Measurements from ENCODE around the gene TMEM208. TPM values are rescaled to one million over a fixed set of nuclear protein-coding genes. Genes with fewer than 3 reads are reported as not detected.

Gene TMEM208
- total and polyA plus RNA-seq, 2 of the 13 experiments (the other 11 are each of a cell fraction or from before 2014, with no cell fraction given): 58.8 to 72.9 TPM

DNA sequence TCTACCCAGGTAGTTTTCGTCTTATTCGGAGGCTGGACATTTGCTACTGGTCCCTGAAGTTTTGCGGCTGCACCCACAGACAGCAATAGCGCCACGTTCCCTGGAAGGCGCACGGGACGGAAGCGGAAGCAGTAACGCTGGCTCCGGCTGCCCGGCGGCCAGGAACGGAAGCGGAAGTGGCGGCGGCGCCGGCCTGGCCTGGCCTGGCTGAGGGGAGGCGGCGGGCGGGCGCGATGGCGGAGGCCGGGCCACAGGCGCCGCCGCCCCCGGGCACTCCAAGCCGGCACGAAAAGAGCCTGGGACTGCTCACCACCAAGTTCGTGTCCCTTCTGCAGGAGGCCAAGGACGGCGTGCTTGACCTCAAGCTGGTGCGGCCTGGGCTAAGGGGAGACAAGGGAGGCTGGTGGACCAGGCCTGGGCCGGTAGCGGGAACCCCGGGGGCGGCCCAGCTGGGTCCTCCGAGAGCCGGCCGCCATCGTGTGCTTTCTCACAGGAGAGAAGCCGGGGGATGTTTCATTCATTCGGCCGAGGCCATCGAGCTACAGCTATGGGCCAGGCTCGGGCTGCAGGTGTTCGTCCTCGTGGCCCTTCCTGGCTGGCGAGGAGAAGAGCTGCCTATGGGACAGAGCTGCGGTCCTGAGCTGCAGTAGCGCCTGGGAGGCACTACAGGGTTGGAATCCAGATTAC lies 34.8 kb upstream of the TMEM208 start, which contains the start of gene E2F4 (continued):
- peak; percentile 51; the same call in 1 of the 2 replicates for TF ChIP-seq SOX5 (CRISPR knock-in tag; IDR thresholded peaks at IDR 0.05; ENCODE audit: borderline replicate concordance)
- TF ChIP-seq MEIS1 (CRISPR knock-in tag; IDR thresholded peaks at IDR 0.05; ENCODE audit: borderline replicate concordance): no peak
- TF ChIP-seq ARNTL (CRISPR knock-in tag; IDR thresholded peaks at IDR 0.05): no peak
- TF ChIP-seq ZNF468 (CRISPR knock-in tag; IDR thresholded peaks at IDR 0.05): no peak
- TF ChIP-seq GATAD2A (CRISPR knock-in tag; IDR thresholded peaks at IDR 0.05): no peak
- TF ChIP-seq KDM5B (CRISPR knock-in tag; IDR thresholded peaks at IDR 0.05; ENCODE audit: borderline replicate concordance): peak; percentile 92; the same call in 1 of the 2 replicates
- no peak for TF ChIP-seq GZF1 (CRISPR knock-in tag; IDR thresholded peaks at IDR 0.05)
- TF ChIP-seq, protein P1, sequence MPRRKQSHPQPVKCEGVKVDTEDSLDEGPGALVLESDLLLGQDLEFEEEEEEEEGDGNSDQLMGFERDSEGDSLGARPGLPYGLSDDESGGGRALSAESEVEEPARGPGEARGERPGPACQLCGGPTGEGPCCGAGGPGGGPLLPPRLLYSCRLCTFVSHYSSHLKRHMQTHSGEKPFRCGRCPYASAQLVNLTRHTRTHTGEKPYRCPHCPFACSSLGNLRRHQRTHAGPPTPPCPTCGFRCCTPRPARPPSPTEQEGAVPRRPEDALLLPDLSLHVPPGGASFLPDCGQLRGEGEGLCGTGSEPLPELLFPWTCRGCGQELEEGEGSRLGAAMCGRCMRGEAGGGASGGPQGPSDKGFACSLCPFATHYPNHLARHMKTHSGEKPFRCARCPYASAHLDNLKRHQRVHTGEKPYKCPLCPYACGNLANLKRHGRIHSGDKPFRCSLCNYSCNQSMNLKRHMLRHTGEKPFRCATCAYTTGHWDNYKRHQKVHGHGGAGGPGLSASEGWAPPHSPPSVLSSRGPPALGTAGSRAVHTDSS (CRISPR knock-in tag; conservative IDR thresholded peaks at IDR 0.05): no peak; the same call in 1 of the 2 replicates
- TF ChIP-seq REL (CRISPR knock-in tag; conservative IDR thresholded peaks at IDR 0.05): no peak
- TF ChIP-seq ZFP37 (CRISPR knock-in tag; IDR thresholded peaks at IDR 0.05; ENCODE audit: borderline replicate concordance): 0 out of 2 replicates have a peak, but pooled peaks have one; percentile 6
- no peak for TF ChIP-seq ZNF12 (CRISPR knock-in tag; IDR thresholded peaks at IDR 0.05)
- TF ChIP-seq ZNF530 (CRISPR knock-in tag; IDR thresholded peaks at IDR 0.05; ENCODE audit: low read depth): no peak
- TF ChIP-seq KLF15 (CRISPR knock-in tag; IDR thresholded peaks at IDR 0.05; ENCODE audit: borderline replicate concordance): no peak
- no peak for TF ChIP-seq ZNF260 (CRISPR knock-in tag; IDR thresholded peaks at IDR 0.05; ENCODE audit: borderline replicate concordance, low read depth)
- no peak for TF ChIP-seq ZNF75D (CRISPR knock-in tag; IDR thresholded peaks at IDR 0.05; ENCODE audit: borderline replicate concordance)
- 0 out of 2 replicates have a peak, but pooled peaks have one; percentile 21 for TF ChIP-seq SP5 (CRISPR knock-in tag; IDR thresholded peaks at IDR 0.05; ENCODE audit: borderline replicate concordance, low read depth)
- no peak for TF ChIP-seq ZIK1 (CRISPR knock-in tag; IDR thresholded peaks at IDR 0.05; ENCODE audit: borderline replicate concordance, low read depth)
- TF ChIP-seq ARID2 (CRISPR knock-in tag; IDR thresholded peaks at IDR 0.05; ENCODE audit: borderline replicate concordance): no peak
- TF ChIP-seq, protein P2, sequence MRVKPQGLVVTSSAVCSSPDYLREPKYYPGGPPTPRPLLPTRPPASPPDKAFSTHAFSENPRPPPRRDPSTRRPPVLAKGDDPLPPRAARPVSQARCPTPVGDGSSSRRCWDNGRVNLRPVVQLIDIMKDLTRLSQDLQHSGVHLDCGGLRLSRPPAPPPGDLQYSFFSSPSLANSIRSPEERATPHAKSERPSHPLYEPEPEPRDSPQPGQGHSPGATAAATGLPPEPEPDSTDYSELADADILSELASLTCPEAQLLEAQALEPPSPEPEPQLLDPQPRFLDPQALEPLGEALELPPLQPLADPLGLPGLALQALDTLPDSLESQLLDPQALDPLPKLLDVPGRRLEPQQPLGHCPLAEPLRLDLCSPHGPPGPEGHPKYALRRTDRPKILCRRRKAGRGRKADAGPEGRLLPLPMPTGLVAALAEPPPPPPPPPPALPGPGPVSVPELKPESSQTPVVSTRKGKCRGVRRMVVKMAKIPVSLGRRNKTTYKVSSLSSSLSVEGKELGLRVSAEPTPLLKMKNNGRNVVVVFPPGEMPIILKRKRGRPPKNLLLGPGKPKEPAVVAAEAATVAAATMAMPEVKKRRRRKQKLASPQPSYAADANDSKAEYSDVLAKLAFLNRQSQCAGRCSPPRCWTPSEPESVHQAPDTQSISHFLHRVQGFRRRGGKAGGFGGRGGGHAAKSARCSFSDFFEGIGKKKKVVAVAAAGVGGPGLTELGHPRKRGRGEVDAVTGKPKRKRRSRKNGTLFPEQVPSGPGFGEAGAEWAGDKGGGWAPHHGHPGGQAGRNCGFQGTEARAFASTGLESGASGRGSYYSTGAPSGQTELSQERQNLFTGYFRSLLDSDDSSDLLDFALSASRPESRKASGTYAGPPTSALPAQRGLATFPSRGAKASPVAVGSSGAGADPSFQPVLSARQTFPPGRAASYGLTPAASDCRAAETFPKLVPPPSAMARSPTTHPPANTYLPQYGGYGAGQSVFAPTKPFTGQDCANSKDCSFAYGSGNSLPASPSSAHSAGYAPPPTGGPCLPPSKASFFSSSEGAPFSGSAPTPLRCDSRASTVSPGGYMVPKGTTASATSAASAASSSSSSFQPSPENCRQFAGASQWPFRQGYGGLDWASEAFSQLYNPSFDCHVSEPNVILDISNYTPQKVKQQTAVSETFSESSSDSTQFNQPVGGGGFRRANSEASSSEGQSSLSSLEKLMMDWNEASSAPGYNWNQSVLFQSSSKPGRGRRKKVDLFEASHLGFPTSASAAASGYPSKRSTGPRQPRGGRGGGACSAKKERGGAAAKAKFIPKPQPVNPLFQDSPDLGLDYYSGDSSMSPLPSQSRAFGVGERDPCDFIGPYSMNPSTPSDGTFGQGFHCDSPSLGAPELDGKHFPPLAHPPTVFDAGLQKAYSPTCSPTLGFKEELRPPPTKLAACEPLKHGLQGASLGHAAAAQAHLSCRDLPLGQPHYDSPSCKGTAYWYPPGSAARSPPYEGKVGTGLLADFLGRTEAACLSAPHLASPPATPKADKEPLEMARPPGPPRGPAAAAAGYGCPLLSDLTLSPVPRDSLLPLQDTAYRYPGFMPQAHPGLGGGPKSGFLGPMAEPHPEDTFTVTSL (CRISPR knock-in tag; IDR thresholded peaks at IDR 0.05; ENCODE audit: borderline replicate concordance): no peak
- no peak for TF ChIP-seq CC2D1A (CRISPR knock-in tag; IDR thresholded peaks at IDR 0.05)
- TF ChIP-seq ZBTB42 (CRISPR knock-in tag; IDR thresholded peaks at IDR 0.05): no peak
- TF ChIP-seq NFE2L2 (IDR thresholded peaks at IDR 0.05; ENCODE audit: low read length): no peak

Measured in HepG2 (cell line).